ENCODE results near the gene ENOX2. TPM values are rescaled to one million over a fixed set of nuclear protein-coding genes. Genes with fewer than 3 reads are reported as not detected.

Gene ENOX2
- total and polyA plus RNA-seq, 2 experiments from 2014 or later, result 8.7 to 9.0 TPM

DNA sequence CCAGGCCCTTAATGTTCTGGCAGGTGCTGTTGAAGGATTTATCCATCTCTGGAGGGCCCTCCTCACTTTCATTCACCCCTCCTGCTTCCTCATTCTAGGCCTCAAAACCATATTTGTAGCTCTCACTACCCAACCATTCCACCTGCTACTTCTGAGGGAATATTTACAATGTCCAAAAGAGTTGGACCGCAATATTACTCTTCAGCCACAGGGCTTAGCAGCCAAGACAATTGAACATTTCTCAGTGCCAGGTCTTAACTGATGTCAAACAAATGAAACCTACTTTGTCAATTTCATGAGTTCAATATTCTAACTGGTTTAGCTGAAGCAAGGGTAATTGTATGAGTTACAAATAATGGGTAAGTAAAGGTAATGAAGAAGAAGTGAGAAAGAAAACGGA, 113.2 kb downstream of the ENOX2 start:
- no peaks in the 10 kb centered on the region for H3K4me1 ChIP-seq (ENCODE audit: insufficient read depth)
- H3K9me2 ChIP-seq (replicated peaks; ENCODE audit: insufficient read depth), result no peaks in the 10 kb centered on the region
- no peak for DNase-seq (ENCODE audit: low spot score)
- H3K4me2 ChIP-seq, result no peak overlapping the region
- H2AFZ ChIP-seq, result no peak overlapping the region
- 85% methylated on average over 2 of the region's 2 CpGs for WGBS (ENCODE audit: low lambda C conversion rate, missing lambda C conversion rate)
- no peaks in the 10 kb centered on the region for H3K79me2 ChIP-seq
- H4K20me1 ChIP-seq (ENCODE audit: insufficient read depth, poor library complexity, severe bottlenecking), result no peaks in the 10 kb centered on the region
- H3K4me3 ChIP-seq, result no peak overlapping the region
- H3K36me3 ChIP-seq (replicated peaks; ENCODE audit: insufficient read depth, low read depth), result no peaks in the 10 kb centered on the region
- H3K27ac ChIP-seq, result no peak overlapping the region
- no peaks in the 10 kb centered on the region for H3K27me3 ChIP-seq
- TF ChIP-seq CTCF (IDR thresholded peaks at IDR 0.05; ENCODE audit: poor library complexity), result no peak
- no peaks in the 10 kb centered on the region for H3K9me3 ChIP-seq (ENCODE audit: low read depth)

GRCh38 chrX:130788786-130789581, 114.0 kb downstream of the ENOX2 start:
- Histone ChIP-seq H3K79me2 (no peaks in the 10 kb centered on the region), H3K4me3 (no peak overlapping the region), H3K27ac (no peak overlapping the region), H3K4me2 (no peak overlapping the region), H3K4me1 (ENCODE audit: insufficient read depth) (no peaks in the 10 kb centered on the region), H3K36me3 (replicated peaks; ENCODE audit: insufficient read depth, low read depth) (no peaks in the 10 kb centered on the region), H3K9me3 (ENCODE audit: low read depth) (no peaks in the 10 kb centered on the region), H2AFZ (no peak overlapping the region), H4K20me1 (ENCODE audit: insufficient read depth, poor library complexity, severe bottlenecking) (no peaks in the 10 kb centered on the region), H3K9me2 (replicated peaks; ENCODE audit: insufficient read depth) (no peaks in the 10 kb centered on the region), H3K27me3 (no peaks in the 10 kb centered on the region)
- TF ChIP-seq CTCF (IDR thresholded peaks at IDR 0.05; ENCODE audit: poor library complexity), result no peak
- no peak for TF ChIP-seq EZH2phosphoT487 (IDR thresholded peaks at IDR 0.05; ENCODE audit: low read depth, severe bottlenecking, unreplicated experiment)
- TF ChIP-seq EZH2 (IDR thresholded peaks at IDR 0.05; ENCODE audit: borderline replicate concordance), result no peak
- DNase-seq (ENCODE audit: low spot score), result no peak
- 52% methylated on average over 4 of the region's 4 CpGs for WGBS (ENCODE audit: low lambda C conversion rate, missing lambda C conversion rate)

GRCh38 chrX:130786030-130786429, 117.0 kb downstream of the ENOX2 start:
- H2AFZ ChIP-seq, result no peak overlapping the region

More at GRCh38 chrX:130786030-130786429, 117.0 kb downstream of the ENOX2 start:
- no peak overlapping the region for H3K4me2 ChIP-seq
- no peak overlapping the region for H3K27ac ChIP-seq
- H3K27me3 ChIP-seq, result no peaks in the 10 kb centered on the region
- WGBS (ENCODE audit: low lambda C conversion rate, missing lambda C conversion rate), result 72% methylated on average over 2 of the region's 2 CpGs
- no peaks in the 10 kb centered on the region for H3K79me2 ChIP-seq
- no peaks in the 10 kb centered on the region for H3K9me3 ChIP-seq (ENCODE audit: low read depth)
- no peak overlapping the region for H3K4me3 ChIP-seq
- H3K4me1 ChIP-seq (ENCODE audit: insufficient read depth), result no peaks in the 10 kb centered on the region
- H4K20me1 ChIP-seq (ENCODE audit: insufficient read depth, poor library complexity, severe bottlenecking), result no peaks in the 10 kb centered on the region
- DNase-seq (ENCODE audit: low spot score), result no peak
- no peaks in the 10 kb centered on the region for H3K36me3 ChIP-seq (replicated peaks; ENCODE audit: insufficient read depth, low read depth)
- no peaks in the 10 kb centered on the region for H3K9me2 ChIP-seq (replicated peaks; ENCODE audit: insufficient read depth)
- TF ChIP-seq EZH2phosphoT487 (IDR thresholded peaks at IDR 0.05; ENCODE audit: low read depth, severe bottlenecking, unreplicated experiment), result no peak
- TF ChIP-seq CTCF (IDR thresholded peaks at IDR 0.05; ENCODE audit: poor library complexity), result no peak

Data from hepatocyte (in vitro differentiated cells).